HEK293 (cell line): Measurements from ENCODE around the gene IDUA.

Experiments used
- CTCF ChIA-PET: fragments of 350-600 bp; formaldehyde crosslinking; extraction: SDS; loops from one replicate; lab custom pipeline; 2021; ENCODE audit warnings: antibody characterized with exemption; lab: Yijun Ruan, JAX
- POLR2A ChIA-PET: fragments of 300-600 bp; formaldehyde crosslinking; extraction: SDS; loops from one replicate; lab custom pipeline; 2020; ENCODE audit warnings: antibody characterized with exemption, inconsistent platforms; lab: Yijun Ruan, JAX
- H3K27ac ChIP-seq: fragments of 200-500 bp; sonication (Bioruptor generic); 2 replicates; pipeline ENCODE4 v1.5.1; 2014; ENCODE audit warnings: low read depth, low read length, control low read depth, inconsistent platforms; ENCODE audit errors: extremely low read depth
- H3K36me3 ChIP-seq, 2 experiments: fragments of 200-500 bp in 1 of 2; sonication (Bioruptor generic) in 1 of 2; 1 replicate in 1 of 2; 2 replicates in 1 of 2; pipeline ENCODE4 v1.5.1; 2014 to 2017; ENCODE audit warnings: inconsistent platforms in 2 of 2, low read length in 2 of 2; ENCODE audit not compliant: control insufficient read depth in 2 of 2, insufficient read depth in 1 of 2
- H3K4me1 ChIP-seq: fragments of 200-500 bp; sonication (Bioruptor generic); 2 replicates; pipeline ENCODE4 v1.5.1; 2014; ENCODE audit warnings: mild to moderate bottlenecking, low read length, inconsistent platforms; ENCODE audit not compliant: control insufficient read depth, insufficient read depth
- H3K4me3 ChIP-seq: 2 replicates; pipeline ENCODE4 v1.5.1; 2011; ENCODE audit warnings: low read depth, mild to moderate bottlenecking, control low read depth, low read length, moderate library complexity
- H3K9me3 ChIP-seq: fragments of 200-500 bp; sonication (Bioruptor generic); 2 replicates; pipeline ENCODE4 v1.5.1; 2014; ENCODE audit warnings: low read depth, low read length, inconsistent platforms; ENCODE audit not compliant: control insufficient read depth, insufficient read depth
- EGR2 ChIP-seq: fragments of 450-650 bp; formaldehyde crosslinking; IDR thresholded peaks from 2 replicates; pipeline ENCODE4 v1.5.1; 2016; ENCODE audit warnings: low read depth, missing biosample characterization, missing genetic modification characterization
- GLIS1 ChIP-seq: fragments of 450-650 bp; formaldehyde crosslinking; IDR thresholded peaks from 2 replicates; pipeline ENCODE4 v1.5.1; 2016; ENCODE audit warnings: missing biosample characterization, missing genetic modification characterization
- KLF1 ChIP-seq: fragments of 450-650 bp; formaldehyde crosslinking; IDR thresholded peaks from 2 replicates; pipeline ENCODE4 v1.5.1; 2016; ENCODE audit warnings: missing biosample characterization, missing genetic modification characterization
- PATZ1 ChIP-seq: fragments of 450-650 bp; formaldehyde crosslinking; IDR thresholded peaks from 2 replicates; pipeline ENCODE4 v1.5.1; 2016; ENCODE audit warnings: missing biosample characterization, missing genetic modification characterization
- PRDM2 ChIP-seq: fragments of 450-650 bp; formaldehyde crosslinking; IDR thresholded peaks from 2 replicates; pipeline ENCODE4 v1.5.1; 2016; ENCODE audit warnings: missing biosample characterization, missing genetic modification characterization, borderline replicate concordance
- SCRT2 ChIP-seq: fragments of 450-650 bp; formaldehyde crosslinking; IDR thresholded peaks from 2 replicates; pipeline ENCODE4 v1.5.1; 2016; ENCODE audit warnings: missing biosample characterization, missing genetic modification characterization
- SP7 ChIP-seq: fragments of 450-650 bp; formaldehyde crosslinking; IDR thresholded peaks from 2 replicates; pipeline ENCODE4 v1.5.1; 2016; ENCODE audit warnings: missing biosample characterization, missing genetic modification characterization
- ZBTB7A ChIP-seq: fragments of 450-650 bp; formaldehyde crosslinking; IDR thresholded peaks from 2 replicates; pipeline ENCODE4 v1.5.1; 2016; ENCODE audit warnings: low read depth, missing biosample characterization, missing genetic modification characterization
- ZFHX2 ChIP-seq: fragments of 450-650 bp; formaldehyde crosslinking; conservative IDR thresholded peaks from 2 replicates; pipeline ENCODE4 v1.5.1; 2016; ENCODE audit warnings: missing biosample characterization, missing genetic modification characterization
- ZNF138 ChIP-seq: fragments of 450-650 bp; formaldehyde crosslinking; IDR thresholded peaks from 2 replicates; pipeline ENCODE4 v1.5.1; 2016; ENCODE audit warnings: missing biosample characterization, missing genetic modification characterization, borderline replicate concordance
- ZNF18 ChIP-seq: fragments of 450-650 bp; formaldehyde crosslinking; IDR thresholded peaks from 2 replicates; pipeline ENCODE4 v1.5.1; 2016; ENCODE audit warnings: missing biosample characterization, missing genetic modification characterization
- ZNF324 ChIP-seq: fragments of 450-650 bp; formaldehyde crosslinking; IDR thresholded peaks from 2 replicates; pipeline ENCODE4 v1.5.1; 2016; ENCODE audit warnings: missing biosample characterization, missing genetic modification characterization
- ZNF48 ChIP-seq: fragments of 450-650 bp; formaldehyde crosslinking; IDR thresholded peaks from 2 replicates; pipeline ENCODE4 v1.5.1; 2016; ENCODE audit warnings: missing biosample characterization, missing genetic modification characterization
- ZNF654 ChIP-seq: fragments of 450-650 bp; formaldehyde crosslinking; IDR thresholded peaks from 2 replicates; pipeline ENCODE4 v1.5.1; 2016; ENCODE audit warnings: low read depth, missing biosample characterization, missing genetic modification characterization
- ZNF660 ChIP-seq: fragments of 450-650 bp; IDR thresholded peaks from 2 replicates; pipeline ENCODE4 v1.5.1; 2018; ENCODE audit warnings: missing biosample characterization, mild to moderate bottlenecking, missing genetic modification characterization
- ZSCAN18 ChIP-seq: fragments of 450-650 bp; formaldehyde crosslinking; IDR thresholded peaks from 2 replicates; pipeline ENCODE4 v1.5.1; 2016; ENCODE audit warnings: missing biosample characterization, missing genetic modification characterization
- TF ChIP-seq, protein P1 (sequence below): fragments of 450-650 bp; formaldehyde crosslinking; IDR thresholded peaks from 2 replicates; pipeline ENCODE4 v1.5.1; 2017; ENCODE audit warnings: missing biosample characterization, missing genetic modification characterization
- TF ChIP-seq, protein P2 (sequence below): fragments of 450-650 bp; formaldehyde crosslinking; IDR thresholded peaks from 2 replicates; pipeline ENCODE4 v1.5.1; 2016; ENCODE audit warnings: missing biosample characterization, missing genetic modification characterization, low read depth

The IDUA gene

GRCh38 chr4:1043162-1043561 is 56.3 kb downstream of the IDUA start:
- no peaks in the 10 kb centered on the region; the same call in 1 of the 2 replicates for H3K4me1 ChIP-seq
- POLR2A ChIA-PET: no interaction called here
- H3K4me3 ChIP-seq: no peak overlapping the region
- H3K27ac ChIP-seq: no peak overlapping the region
- H3K36me3 ChIP-seq: no peaks in the 10 kb centered on the region
- no peak for TF ChIP-seq ZSCAN18 (tag by site-specific recombination)
- TF ChIP-seq ZNF48 (tag by site-specific recombination): no peak
- peak; percentile 61; the same call in 1 of the 2 replicates for TF ChIP-seq EGR2 (tag by site-specific recombination)
- TF ChIP-seq, protein P1, sequence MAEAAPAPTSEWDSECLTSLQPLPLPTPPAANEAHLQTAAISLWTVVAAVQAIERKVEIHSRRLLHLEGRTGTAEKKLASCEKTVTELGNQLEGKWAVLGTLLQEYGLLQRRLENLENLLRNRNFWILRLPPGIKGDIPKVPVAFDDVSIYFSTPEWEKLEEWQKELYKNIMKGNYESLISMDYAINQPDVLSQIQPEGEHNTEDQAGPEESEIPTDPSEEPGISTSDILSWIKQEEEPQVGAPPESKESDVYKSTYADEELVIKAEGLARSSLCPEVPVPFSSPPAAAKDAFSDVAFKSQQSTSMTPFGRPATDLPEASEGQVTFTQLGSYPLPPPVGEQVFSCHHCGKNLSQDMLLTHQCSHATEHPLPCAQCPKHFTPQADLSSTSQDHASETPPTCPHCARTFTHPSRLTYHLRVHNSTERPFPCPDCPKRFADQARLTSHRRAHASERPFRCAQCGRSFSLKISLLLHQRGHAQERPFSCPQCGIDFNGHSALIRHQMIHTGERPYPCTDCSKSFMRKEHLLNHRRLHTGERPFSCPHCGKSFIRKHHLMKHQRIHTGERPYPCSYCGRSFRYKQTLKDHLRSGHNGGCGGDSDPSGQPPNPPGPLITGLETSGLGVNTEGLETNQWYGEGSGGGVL: no peak
- peak; percentile 53 for TF ChIP-seq ZFHX2
- CTCF ChIA-PET: no interaction called here
- H3K9me3 ChIP-seq: no peaks in the 10 kb centered on the region

DNA sequence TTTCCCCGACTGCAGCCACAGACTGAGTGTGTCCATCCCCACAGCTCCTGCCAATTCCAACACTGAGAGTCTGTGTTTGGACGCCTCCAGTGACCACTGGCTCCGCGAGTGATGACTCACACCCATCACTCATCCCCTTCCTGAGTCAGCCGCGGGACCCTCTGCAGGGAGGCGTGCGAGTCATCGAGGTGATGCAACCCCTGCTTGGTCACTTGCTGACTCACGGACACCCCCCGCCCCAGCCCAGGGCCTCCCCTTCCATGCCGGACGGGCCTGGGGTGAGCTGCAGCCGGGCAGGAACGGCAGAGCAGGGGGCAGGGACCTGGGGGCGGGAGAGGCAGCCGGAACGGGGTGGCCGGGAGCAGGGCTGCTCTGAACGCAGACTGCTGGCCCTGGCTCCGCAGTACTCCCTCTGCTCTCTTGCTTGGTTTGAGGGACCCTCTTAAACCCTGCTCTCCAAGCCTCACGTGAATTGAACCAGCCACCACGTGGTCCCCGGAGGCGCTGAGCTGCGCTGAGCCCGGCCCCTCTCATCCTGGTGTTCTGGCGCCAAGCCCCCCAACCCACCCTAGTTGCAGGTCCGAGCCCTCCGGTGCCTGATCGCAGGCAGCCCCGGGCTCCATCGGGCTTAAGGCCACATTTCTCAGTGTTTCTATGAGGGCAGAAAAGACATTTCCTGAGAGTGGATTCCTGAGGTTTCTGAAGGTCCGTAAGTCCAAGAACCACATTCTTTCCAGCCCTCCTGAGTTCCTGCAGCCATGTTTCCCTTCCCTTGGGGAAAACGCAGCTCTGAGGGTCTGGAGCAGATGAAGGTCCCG is 57.0 kb downstream of the IDUA start:
- ChIA-PET CTCF (interaction anchor here (1.0 kb wide), 1 partner anchor 34 kb away, joined by 3 read pairs; no protein-coding TSS in a partner anchor), POLR2A (no interaction called here)
- Histone ChIP-seq H3K36me3 (no peaks in the 10 kb centered on the region), H3K9me3 (no peaks in the 10 kb centered on the region), H3K4me3 (no peak overlapping the region), H3K4me1 (no peaks in the 10 kb centered on the region; the same call in 1 of the 2 replicates), H3K27ac (no peak overlapping the region)
- TF ChIP-seq SCRT2 (tag by site-specific recombination) (peak; percentile 35; the same call in 1 of the 2 replicates), ZNF18 (tag by site-specific recombination) (no peak), PRDM2 (no peak), PATZ1 (tag by site-specific recombination) (peak; percentile 96), GLIS1 (tag by site-specific recombination) (peak; percentile 94), ZNF324 (peak; percentile 97), KLF1 (peak; percentile 46; the same call in 1 of the 2 replicates), ZNF660 (tag by site-specific recombination) (peak; percentile 55), ZNF138 (tag by site-specific recombination) (no peak), ZBTB7A (no peak), ZNF654 (tag by site-specific recombination) (no peak), SP7 (tag by site-specific recombination) (peak; percentile 94)
- TF ChIP-seq, protein P2, sequence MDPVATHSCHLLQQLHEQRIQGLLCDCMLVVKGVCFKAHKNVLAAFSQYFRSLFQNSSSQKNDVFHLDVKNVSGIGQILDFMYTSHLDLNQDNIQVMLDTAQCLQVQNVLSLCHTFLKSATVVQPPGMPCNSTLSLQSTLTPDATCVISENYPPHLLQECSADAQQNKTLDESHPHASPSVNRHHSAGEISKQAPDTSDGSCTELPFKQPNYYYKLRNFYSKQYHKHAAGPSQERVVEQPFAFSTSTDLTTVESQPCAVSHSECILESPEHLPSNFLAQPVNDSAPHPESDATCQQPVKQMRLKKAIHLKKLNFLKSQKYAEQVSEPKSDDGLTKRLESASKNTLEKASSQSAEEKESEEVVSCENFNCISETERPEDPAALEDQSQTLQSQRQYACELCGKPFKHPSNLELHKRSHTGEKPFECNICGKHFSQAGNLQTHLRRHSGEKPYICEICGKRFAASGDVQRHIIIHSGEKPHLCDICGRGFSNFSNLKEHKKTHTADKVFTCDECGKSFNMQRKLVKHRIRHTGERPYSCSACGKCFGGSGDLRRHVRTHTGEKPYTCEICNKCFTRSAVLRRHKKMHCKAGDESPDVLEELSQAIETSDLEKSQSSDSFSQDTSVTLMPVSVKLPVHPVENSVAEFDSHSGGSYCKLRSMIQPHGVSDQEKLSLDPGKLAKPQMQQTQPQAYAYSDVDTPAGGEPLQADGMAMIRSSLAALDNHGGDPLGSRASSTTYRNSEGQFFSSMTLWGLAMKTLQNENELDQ (tag by site-specific recombination): no peak
